H1 (cell line): Measurements from ENCODE around the gene ASAP3.

Experiments used
- POLR2A ChIP-seq, 2 experiments: IDR thresholded peaks; 1 replicate in 1 of 2; 2 replicates in 1 of 2; pipeline ENCODE4 v1.6.1; 2011; ENCODE audit warnings: low read depth in 2 of 2, low read length in 2 of 2, mild to moderate bottlenecking in 2 of 2; ENCODE audit errors: control extremely low read depth in 1 of 2
- RAD21 ChIP-seq, 2 experiments: IDR thresholded peaks in 1 of 2; conservative IDR thresholded peaks in 1 of 2; 2 replicates each; pipeline ENCODE4 v1.6.1; 2011; ENCODE audit warnings: low read depth in 2 of 2, low read length in 2 of 2, improper control_type of control experiment in 1 of 2, inconsistent platforms in 1 of 2, mild to moderate bottlenecking in 1 of 2, moderate library complexity in 1 of 2
- TF ChIP-seq, protein P1 (sequence below), 3 experiments: IDR thresholded peaks; 1 replicate in 2 of 3; 2 replicates in 1 of 3; pipeline versions ENCODE4 v1.5.1 to v1.6.1; 2011; ENCODE audit warnings: low read length in 3 of 3, mild to moderate bottlenecking in 3 of 3, inconsistent platforms in 2 of 3, low read depth in 1 of 3, moderate library complexity in 1 of 3; ENCODE audit not compliant: insufficient read depth in 1 of 3; ENCODE audit errors: control extremely low read depth in 1 of 3

GRCh38 chr1:23421753-23422240 lies 62.2 kb downstream of the ASAP3 start:
- TF ChIP-seq, protein P1, sequence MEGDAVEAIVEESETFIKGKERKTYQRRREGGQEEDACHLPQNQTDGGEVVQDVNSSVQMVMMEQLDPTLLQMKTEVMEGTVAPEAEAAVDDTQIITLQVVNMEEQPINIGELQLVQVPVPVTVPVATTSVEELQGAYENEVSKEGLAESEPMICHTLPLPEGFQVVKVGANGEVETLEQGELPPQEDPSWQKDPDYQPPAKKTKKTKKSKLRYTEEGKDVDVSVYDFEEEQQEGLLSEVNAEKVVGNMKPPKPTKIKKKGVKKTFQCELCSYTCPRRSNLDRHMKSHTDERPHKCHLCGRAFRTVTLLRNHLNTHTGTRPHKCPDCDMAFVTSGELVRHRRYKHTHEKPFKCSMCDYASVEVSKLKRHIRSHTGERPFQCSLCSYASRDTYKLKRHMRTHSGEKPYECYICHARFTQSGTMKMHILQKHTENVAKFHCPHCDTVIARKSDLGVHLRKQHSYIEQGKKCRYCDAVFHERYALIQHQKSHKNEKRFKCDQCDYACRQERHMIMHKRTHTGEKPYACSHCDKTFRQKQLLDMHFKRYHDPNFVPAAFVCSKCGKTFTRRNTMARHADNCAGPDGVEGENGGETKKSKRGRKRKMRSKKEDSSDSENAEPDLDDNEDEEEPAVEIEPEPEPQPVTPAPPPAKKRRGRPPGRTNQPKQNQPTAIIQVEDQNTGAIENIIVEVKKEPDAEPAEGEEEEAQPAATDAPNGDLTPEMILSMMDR (IDR thresholded peaks at IDR 0.05; ENCODE audit: control extremely low read depth in 1 of 3, insufficient read depth in 1 of 3, low read depth in 1 of 3, low read length in 3 of 3), result no peak
- TF ChIP-seq RAD21 (IDR thresholded peaks at IDR 0.05 in 1 of 2, conservative IDR thresholded peaks at IDR 0.05 in 1 of 2; ENCODE audit: low read depth in 2 of 2, low read length in 2 of 2) (no peak), POLR2A (IDR thresholded peaks at IDR 0.05; ENCODE audit: control extremely low read depth in 1 of 2, low read depth in 2 of 2, low read length in 2 of 2) (no peak)
